AG20443 (cell line): ENCODE data around the gene ZMPSTE24.
"Not testable (repeated sequence)": the region's sequence is repeated elsewhere in the genome, so short reads cannot be mapped to it uniquely, and the experiment has no call there.

Source experiments
- DNase-seq: peaks from one replicate; pipeline ENCODE4 v3.0.0; 2012; ENCODE audit warnings: low spot score, mixed read lengths

The ZMPSTE24 gene

DNA sequence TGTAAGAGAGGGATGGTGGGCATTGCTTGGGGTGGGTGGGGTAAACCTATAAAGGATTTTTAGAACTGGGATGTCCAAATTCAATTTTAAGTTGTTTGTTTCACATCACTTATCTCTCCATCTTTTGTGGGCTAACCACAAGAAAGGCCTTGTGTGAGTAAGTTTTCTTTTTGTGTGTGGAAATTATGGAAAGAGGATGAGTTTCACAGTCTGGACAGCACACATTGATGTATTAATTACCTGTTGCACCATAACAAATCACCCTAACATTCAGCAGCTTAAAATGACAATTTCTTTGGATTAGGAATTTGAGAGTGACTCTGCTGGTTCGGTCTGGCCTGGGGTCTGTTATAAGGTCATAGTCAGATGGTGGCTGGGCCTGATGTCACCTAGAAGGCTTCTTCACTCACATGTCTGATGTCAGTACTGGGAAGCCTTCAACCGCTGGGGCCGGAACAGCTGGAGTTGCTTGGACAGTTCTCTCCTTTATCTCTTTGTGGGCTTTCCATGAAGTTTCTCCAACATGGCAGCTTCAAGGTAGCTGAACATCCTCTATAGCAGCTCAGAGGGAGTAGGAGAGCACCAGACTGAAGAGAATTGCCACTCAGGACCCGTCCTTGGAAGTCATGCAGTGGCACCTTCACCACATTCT lies 61.1 kb downstream of the ZMPSTE24 start:
- no peak for DNase-seq

DNA sequence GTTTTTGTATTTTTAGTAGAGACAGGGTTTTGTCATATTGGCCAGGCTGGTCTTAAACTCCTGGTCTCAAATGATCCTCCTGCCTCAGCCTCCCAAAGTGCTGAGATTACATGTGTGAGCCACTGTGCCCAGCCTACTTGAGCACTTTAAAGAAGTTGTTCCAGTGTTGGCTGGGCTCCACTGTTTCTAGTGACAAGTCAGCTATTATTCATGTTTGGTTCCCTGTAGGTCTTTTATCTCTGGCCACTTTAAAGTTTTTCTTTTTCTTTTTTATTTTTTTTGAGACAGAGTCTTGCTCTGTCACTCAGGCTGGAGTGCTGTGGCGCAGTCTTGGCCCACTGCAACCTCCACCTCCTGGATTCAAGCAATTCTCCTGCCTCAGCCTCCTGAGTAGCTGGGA lies 73.4 kb downstream of the ZMPSTE24 start:
- not testable (repeated sequence) for DNase-seq

DNA sequence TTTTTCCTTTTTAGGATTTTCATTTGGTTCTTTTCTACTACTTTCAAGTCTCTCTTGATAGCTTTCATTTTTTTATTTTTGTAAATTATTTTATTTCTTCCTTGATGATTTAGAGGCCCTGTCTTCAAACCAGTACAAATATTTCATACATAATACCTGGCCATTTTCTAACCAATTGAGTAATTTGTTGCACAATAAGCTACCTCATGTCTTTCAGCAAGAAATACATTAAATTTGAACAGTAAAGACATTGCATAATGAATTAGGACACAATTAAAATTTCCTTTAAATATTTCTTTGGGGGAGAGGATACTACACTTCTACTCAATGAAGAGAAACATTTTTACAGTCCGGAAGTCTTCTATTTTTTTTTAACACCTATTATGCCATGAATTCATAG lies 74.7 kb downstream of the ZMPSTE24 start:
- DNase-seq = no peak

DNA sequence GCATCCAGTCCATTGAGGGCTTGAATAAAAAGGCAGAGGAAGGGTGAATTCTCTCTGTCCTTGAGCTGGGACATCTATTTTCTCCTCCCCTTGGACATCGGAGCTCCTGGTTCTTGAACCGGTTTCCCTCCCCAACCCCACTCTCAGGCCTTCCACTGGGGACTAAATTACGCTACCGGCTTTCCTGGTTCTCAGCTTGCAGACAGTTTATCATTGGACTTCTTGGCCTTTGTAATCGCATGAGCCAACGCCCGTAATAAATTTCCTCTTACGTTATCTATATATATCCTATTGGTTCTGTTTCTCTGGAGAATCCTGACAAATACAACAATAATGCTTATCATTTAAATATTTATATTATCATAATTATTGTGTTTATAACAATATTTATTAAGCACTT lies 79.4 kb downstream of the ZMPSTE24 start:
- DNase-seq = no peak

DNA sequence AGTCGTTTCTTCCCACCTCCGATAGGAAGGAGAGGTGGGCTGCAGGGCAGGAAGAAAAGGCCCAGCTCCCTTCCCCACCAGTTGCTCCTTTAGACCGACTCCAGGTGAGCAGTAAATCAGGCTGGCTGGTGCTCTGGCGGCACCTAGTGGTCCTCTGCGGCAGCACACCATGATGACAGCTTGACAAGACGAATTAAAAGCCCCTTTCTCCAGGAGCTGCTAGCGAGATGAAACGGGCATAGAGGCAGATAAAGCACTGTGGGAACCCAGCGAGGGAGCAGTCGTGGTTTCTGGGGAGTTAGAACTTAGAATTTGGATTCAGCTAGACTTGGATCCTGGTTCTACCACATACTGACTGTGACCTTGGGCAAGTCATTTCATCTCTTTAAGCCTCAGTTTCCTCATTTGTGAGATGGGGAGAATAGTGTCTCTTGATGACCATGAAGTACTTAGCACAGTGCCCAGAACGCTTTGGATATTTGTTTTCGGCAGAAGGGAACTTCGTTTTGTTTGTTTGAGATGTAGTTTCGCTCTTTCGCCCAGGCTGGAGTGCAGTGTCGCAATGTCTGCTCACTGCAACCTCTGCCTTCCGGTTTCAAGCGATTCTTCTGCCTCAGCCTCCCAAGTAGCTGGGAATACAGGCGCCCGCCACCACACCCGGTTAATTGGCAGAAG lies 80.8 kb downstream of the ZMPSTE24 start:
- peak; percentile 81 for DNase-seq

DNA sequence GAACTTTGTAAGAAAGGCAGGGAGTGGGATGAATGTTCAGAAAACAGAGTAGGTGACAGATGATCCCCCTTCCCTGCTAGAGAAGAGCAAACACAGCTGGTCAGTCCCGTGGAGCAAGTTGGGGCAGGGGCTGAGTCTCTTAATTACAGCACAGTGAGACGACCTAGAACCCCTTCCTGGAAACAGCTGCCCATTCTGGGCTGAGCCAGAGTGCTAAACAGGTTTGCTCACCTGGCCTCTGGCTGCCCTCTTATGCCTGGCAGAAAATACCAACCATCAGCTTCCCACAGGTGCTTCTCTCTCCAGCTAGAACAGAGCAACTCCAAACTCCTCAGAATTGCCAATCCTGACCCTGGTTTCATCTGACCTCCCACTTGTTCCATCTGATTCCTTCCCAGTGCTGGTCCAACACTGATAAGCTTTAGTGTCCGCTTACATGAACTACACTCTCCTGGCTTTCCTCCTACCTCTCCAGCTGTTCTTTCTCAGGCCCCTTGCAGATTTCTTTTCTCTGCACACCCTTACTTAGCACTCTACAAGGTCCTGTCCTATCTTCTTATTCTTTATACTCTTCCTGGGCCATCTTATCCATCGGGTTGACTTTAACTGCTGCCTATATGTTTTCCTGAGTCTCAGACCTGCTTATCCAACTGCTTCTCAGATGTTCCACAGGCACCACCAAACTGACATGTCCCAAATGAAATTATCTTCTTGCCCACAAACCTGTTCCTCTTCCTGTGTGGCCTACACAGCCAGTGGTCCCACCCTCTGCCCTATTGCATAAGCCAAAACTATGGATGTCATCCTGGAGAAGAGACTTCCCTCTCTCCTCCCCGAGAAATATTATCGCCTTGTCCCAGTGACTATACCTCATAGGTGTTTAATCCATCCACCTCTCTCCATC lies 81.6 kb downstream of the ZMPSTE24 start:
- no peak for DNase-seq

DNA sequence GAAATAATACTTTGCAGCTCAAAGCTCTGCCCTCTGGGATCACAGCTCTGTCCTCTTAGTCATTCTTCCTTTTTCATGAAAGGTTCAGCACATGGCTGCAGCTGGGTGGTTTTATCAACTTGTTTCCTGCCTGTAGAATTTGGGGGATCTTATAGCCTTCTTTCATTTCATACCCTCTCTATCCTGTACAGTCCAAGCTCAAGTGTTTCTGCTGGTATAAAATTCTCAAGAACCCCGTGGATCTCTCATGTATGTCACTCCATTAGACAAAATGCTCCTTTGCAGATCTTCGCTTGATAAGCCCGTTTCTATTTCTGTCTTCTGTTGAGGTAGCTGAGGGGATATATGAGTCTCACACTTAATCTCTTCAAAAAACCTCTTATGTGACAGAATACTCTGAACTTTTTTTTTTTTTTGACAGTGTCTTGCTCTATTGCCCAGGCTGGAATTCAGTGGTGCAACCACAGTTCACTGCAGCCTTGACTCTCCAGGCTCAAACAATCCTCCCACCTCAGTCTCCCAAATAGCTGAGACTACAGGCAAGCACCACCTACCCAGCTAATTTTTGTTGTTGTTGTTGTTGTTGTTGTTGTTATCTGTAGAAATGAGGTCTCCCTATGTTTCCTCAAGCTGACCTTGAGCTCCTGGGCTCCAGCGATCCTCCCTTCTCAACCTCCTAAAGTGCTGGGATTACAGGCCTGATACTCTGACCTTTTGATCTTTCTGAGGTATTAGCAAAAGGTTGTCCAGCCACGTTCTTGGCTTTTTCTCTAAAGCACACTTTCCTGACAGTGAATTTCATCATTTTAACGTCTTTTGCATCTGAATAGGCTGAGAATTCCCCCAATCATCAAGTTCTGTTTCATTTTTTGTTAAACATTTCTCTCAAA lies 83.7 kb downstream of the ZMPSTE24 start:
- DNase-seq = no peak

DNA sequence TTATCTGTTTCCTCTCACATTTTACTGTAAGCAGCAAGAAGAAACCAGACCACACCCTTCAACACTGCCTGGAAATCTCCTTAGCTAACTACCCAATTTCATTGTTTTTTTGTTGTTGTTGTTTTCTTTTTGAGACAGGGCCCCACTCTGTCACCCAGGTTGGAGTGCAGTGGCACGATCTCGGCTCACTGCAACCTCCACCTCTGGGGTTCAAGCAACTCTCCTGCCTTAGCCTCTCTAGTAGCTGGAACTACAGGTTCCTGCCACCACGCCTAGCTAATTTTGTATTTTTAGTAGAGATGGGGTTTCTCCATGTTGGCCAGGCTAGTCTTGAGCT lies 84.3 kb downstream of the ZMPSTE24 start:
- not testable (repeated sequence) for DNase-seq
